B cell (primary cell): Measurements from ENCODE around the gene B4GALNT3. TPM values are rescaled to one million over a fixed set of nuclear protein-coding genes. Genes with fewer than 3 reads are reported as not detected.

Source experiments
- ATAC-seq: fragments of 200-7000 bp; cut with Tn5 transposase; one replicate; pipeline ENCODE4 v1.10.0; 2021; ENCODE audit warnings: low read depth, mild to moderate bottlenecking, moderate number of reproducible peaks, moderate library complexity
- CTCF ChIA-PET: fragments of 350-600 bp; sonication (Branson Sonifier 250); formaldehyde crosslinking; loops from one replicate; lab custom pipeline; 2021; ENCODE audit warnings: antibody characterized with exemption, inconsistent platforms; lab: Charles Lee
- POLR2A ChIA-PET: fragments of 350-600 bp; sonication (Branson Sonifier 250); formaldehyde crosslinking; loops from one replicate; lab custom pipeline; 2021; ENCODE audit warnings: antibody characterized with exemption; lab: Charles Lee
- DNase-seq: peaks from one replicate; pipeline ENCODE4 v3.0.0; 2013
- H2AFZ ChIP-seq: 2 replicates; pipeline ENCODE4 v1.6.1; 2012; ENCODE audit warnings: mild to moderate bottlenecking, low read depth, low read length; ENCODE audit not compliant: insufficient read depth, poor library complexity, severe bottlenecking
- H3K27ac ChIP-seq, 2 donors: 1 replicate in 1 of 2; 2 replicates in 1 of 2; pipeline ENCODE4 v1.5.1; 2012 to 2013; ENCODE audit warnings: low read length in 2 of 2, mild to moderate bottlenecking in 2 of 2, moderate library complexity in 1 of 2
- H3K27me3 ChIP-seq, 4 experiments: fragments of 200-600 bp in 1 of 4; sonication (generic) in 1 of 4; replicated peaks in 1 of 4; 1 replicate in 2 of 4; 2 replicates in 2 of 4; pipeline versions ENCODE4 v1.6.1 to v1.7.0; 2013 to 2016; ENCODE audit warnings: low read length in 3 of 4, mild to moderate bottlenecking in 2 of 4, mixed read lengths in 1 of 4, moderate library complexity in 1 of 4; ENCODE audit not compliant: insufficient read depth in 4 of 4, control insufficient read depth in 3 of 4; ENCODE audit errors: control extremely low read depth in 1 of 4
- H3K36me3 ChIP-seq, 2 experiments: replicated peaks in 1 of 2; 1 replicate in 1 of 2; 2 replicates in 1 of 2; pipeline versions ENCODE4 v1.6.1 to v1.7.1; 2013; ENCODE audit warnings: low read length in 1 of 2; ENCODE audit not compliant: insufficient read depth in 2 of 2, control insufficient read depth in 1 of 2; ENCODE audit errors: control extremely low read depth in 1 of 2, extremely low read depth in 1 of 2
- H3K4me1 ChIP-seq, 2 donors: fragments of 200-600 bp in 1 of 2; sonication (generic) in 1 of 2; 1 replicate in 1 of 2; 2 replicates in 1 of 2; pipeline versions ENCODE4 v1.5.1 to v1.6.1; 2013 to 2017; ENCODE audit warnings: low read length in 2 of 2; ENCODE audit not compliant: control insufficient read depth in 2 of 2, insufficient read depth in 2 of 2
- H3K4me2 ChIP-seq: replicated peaks from 2 replicates; pipeline ENCODE3; 2012; ENCODE audit warnings: mild to moderate bottlenecking, low read depth, low read length; ENCODE audit not compliant: poor library complexity, severe bottlenecking
- H3K4me3 ChIP-seq, 5 experiments: fragments of 200-600 bp in 1 of 5; sonication (generic) in 1 of 5; 1 replicate in 3 of 5; 2 replicates in 2 of 5; pipeline versions ENCODE4 v1.5.1 to v1.7.0; 2011 to 2016; ENCODE audit warnings: low read length in 4 of 5, mild to moderate bottlenecking in 4 of 5, low read depth in 2 of 5, control low read depth in 1 of 5, moderate library complexity in 1 of 5; ENCODE audit not compliant: insufficient read depth in 1 of 5; ENCODE audit errors: control extremely low read depth in 1 of 5, extremely low read depth in 1 of 5
- H3K79me2 ChIP-seq: fragments of 200-600 bp; sonication (generic); one replicate; pipeline ENCODE4 v1.6.0; 2016; ENCODE audit warnings: low read length; ENCODE audit not compliant: control insufficient read depth, insufficient read depth
- H3K9ac ChIP-seq: fragments of 200-600 bp; sonication (generic); 2 replicates; pipeline ENCODE4 v1.6.1; 2017; ENCODE audit warnings: mild to moderate bottlenecking, low read length, moderate library complexity
- H3K9me3 ChIP-seq, 3 donors: one replicate each; pipeline versions ENCODE4 v1.6.1 to v1.7.1; 2013; ENCODE audit warnings: low read length in 2 of 3; ENCODE audit not compliant: control insufficient read depth in 2 of 3, insufficient read depth in 1 of 3; ENCODE audit errors: control extremely low read depth in 1 of 3
- H4K20me1 ChIP-seq: 2 replicates; pipeline ENCODE4 v1.6.0; 2012; ENCODE audit warnings: mild to moderate bottlenecking, low read length; ENCODE audit not compliant: insufficient read depth, control insufficient read depth, poor library complexity, severe bottlenecking
- H3K27ac Mint-ChIP-seq: one replicate; pipeline ENCODE4 v1.8.0; 2021; ENCODE audit warnings: mixed read lengths
- H3K27me3 Mint-ChIP-seq: one replicate; pipeline ENCODE4 v1.8.0; 2021; ENCODE audit warnings: mixed read lengths
- H3K4me1 Mint-ChIP-seq: one replicate; pipeline ENCODE4 v1.8.0; 2021; ENCODE audit warnings: mixed read lengths
- H3K4me3 Mint-ChIP-seq: one replicate; pipeline ENCODE4 v1.8.0; 2021; ENCODE audit warnings: mixed read lengths
- H3K9me3 Mint-ChIP-seq: one replicate; pipeline ENCODE4 v1.8.0; 2022; ENCODE audit warnings: mixed read lengths; ENCODE audit not compliant: insufficient read depth
- EZH2 ChIP-seq: IDR thresholded peaks from 2 replicates; pipeline ENCODE4 v1.6.1; 2012; ENCODE audit warnings: borderline replicate concordance, low read depth, mild to moderate bottlenecking, moderate library complexity, low read length; ENCODE audit not compliant: insufficient read depth, poor library complexity, severe bottlenecking
- WGBS: methylation state at CpG from one replicate; pipeline ENCODE4 v1.1.5; 2013; ENCODE audit warnings: missing lambda C conversion rate; ENCODE audit not compliant: insufficient coverage; 5-methylcytosine and 5-hydroxymethylcytosine counted together
- intact Hi-C: fragments of 100-400 bp; cut with micrococcal nuclease; formaldehyde crosslinking; loops from one replicate; pipeline ENCODE4 v1.10.0; 2022
- polyA plus RNA-seq: library from polyadenylated mRNA; depleted of rRNA; stranded (reverse); fragments of >200 nt; gene quantifications from 2 replicates; pipeline ENCODE4 v1.2.3, GENCODE V29; 2012
- total RNA-seq, 2 donors: library from RNA; stranded (reverse); fragments of 120-200 nt in 1 of 2; gene quantifications; 1 replicate in 1 of 2; 2 replicates in 1 of 2; pipeline versions ENCODE4 v1.2.3 to v1.2.4, GENCODE V29; 2013 to 2022
- TF ChIP-seq, protein P1 (sequence below): fragments of 200-600 bp; IDR thresholded peaks from one replicate; pipeline ENCODE4 v1.8.0; 2022; ENCODE audit warnings: antibody characterized with exemption, mild to moderate bottlenecking

Gene B4GALNT3
- total and polyA plus RNA-seq, 2 donors (not counting 1 experiment from before 2014, with no cell fraction given): 0.25 TPM; not detected in 1

DNA sequence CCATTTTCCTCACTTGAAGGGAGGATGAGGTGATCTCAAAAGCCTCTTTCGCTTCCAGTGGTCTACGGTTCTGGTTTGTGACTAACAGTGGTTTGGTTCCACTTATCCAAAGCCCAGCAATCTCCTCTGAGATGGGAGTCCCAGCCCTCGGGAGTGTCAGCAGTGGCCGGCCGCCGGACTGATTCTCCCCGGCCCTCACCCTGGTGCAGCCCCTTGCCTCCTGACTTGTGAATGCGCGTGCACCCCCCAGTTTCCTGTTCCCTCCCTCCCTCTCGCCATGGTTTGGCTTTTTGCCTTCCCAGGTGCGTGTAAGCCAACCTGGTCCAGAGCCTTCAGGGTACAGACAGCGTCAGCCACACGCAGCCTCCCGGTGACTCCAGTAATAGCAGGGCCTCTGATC, 74.5 kb downstream of the B4GALNT3 start:
- Mint-ChIP-seq H3K4me1 (no peaks in the 10 kb centered on the region), H3K4me3 (no peak overlapping the region), H3K27ac (no peak overlapping the region), H3K9me3 (peaks cover 7% of the 10 kb centered on the region), H3K27me3 (peaks cover 10% of the 10 kb centered on the region)
- no peak for ATAC-seq
- H3K79me2 ChIP-seq: no peaks in the 10 kb centered on the region
- no peaks in the 10 kb centered on the region for H4K20me1 ChIP-seq
- no peak overlapping the region for H3K4me3 ChIP-seq
- H3K9ac ChIP-seq: no peak overlapping the region
- no peaks in the 10 kb centered on the region for H3K36me3 ChIP-seq
- intact Hi-C loops: no loop called here
- H3K4me2 ChIP-seq: no peak overlapping the region
- ChIA-PET CTCF (no interaction called here), POLR2A (no interaction called here)
- TF ChIP-seq, protein P1, sequence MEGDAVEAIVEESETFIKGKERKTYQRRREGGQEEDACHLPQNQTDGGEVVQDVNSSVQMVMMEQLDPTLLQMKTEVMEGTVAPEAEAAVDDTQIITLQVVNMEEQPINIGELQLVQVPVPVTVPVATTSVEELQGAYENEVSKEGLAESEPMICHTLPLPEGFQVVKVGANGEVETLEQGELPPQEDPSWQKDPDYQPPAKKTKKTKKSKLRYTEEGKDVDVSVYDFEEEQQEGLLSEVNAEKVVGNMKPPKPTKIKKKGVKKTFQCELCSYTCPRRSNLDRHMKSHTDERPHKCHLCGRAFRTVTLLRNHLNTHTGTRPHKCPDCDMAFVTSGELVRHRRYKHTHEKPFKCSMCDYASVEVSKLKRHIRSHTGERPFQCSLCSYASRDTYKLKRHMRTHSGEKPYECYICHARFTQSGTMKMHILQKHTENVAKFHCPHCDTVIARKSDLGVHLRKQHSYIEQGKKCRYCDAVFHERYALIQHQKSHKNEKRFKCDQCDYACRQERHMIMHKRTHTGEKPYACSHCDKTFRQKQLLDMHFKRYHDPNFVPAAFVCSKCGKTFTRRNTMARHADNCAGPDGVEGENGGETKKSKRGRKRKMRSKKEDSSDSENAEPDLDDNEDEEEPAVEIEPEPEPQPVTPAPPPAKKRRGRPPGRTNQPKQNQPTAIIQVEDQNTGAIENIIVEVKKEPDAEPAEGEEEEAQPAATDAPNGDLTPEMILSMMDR: no peak
- no peak for TF ChIP-seq EZH2
- WGBS: 87% methylated on average over 14 of the region's 14 CpGs
- no peak overlapping the region for H3K27ac ChIP-seq
- peaks cover 0 to 3% (median 0%) of the 10 kb centered on the region in 4 experiments for H3K27me3 ChIP-seq
- peaks cover 0 to 25% (median 9%) of the 10 kb centered on the region in 3 donors for H3K9me3 ChIP-seq
- DNase-seq: no peak
- H3K4me1 ChIP-seq: no peaks in the 10 kb centered on the region
- H2AFZ ChIP-seq: no peak overlapping the region

DNA sequence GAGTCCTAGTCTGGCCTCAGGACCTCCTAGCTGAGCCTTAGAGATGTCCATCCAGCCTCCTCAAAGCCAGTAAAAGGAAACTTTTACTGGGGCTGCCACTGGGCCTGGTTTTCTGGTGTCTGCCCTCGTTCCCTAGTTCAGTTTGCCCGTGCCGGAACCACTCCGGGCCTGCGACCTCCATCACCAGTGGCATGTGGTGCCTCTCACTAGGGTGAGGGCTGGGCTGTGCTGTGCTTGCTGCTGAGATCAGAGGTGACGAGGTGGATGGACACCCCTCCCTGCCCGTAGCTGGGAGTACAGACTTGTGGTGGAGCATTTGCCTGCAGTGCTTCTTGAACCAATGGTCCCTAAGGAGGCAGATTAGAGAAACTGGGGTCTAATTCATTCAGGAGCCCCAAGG, 75.7 kb downstream of the B4GALNT3 start:
- Mint-ChIP-seq H3K4me1 (no peaks in the 10 kb centered on the region), H3K9me3 (peaks cover 7% of the 10 kb centered on the region), H3K27ac (no peak overlapping the region), H3K27me3 (peaks cover 12% of the 10 kb centered on the region), H3K4me3 (no peak overlapping the region)
- H3K9me3 ChIP-seq: peaks cover 0 to 19% (median 9%) of the 10 kb centered on the region in 3 donors
- peaks cover 0 to 3% (median 0%) of the 10 kb centered on the region in 4 experiments for H3K27me3 ChIP-seq
- H2AFZ ChIP-seq: no peak overlapping the region
- intact Hi-C loops: no loop called here
- ATAC-seq: no peak
- no peaks in the 10 kb centered on the region for H3K36me3 ChIP-seq
- H3K4me1 ChIP-seq: no peaks in the 10 kb centered on the region
- no peak overlapping the region for H3K4me2 ChIP-seq
- WGBS: 82% methylated on average over 5 of the region's 7 CpGs
- CTCF ChIA-PET: no interaction called here
- POLR2A ChIA-PET: no interaction called here
- TF ChIP-seq EZH2: no peak
- TF ChIP-seq, protein P1: no peak
- DNase-seq: no peak
- no peak overlapping the region for H3K4me3 ChIP-seq
- H3K27ac ChIP-seq: no peak overlapping the region
- H3K79me2 ChIP-seq: no peaks in the 10 kb centered on the region
- H3K9ac ChIP-seq: no peak overlapping the region
- no peaks in the 10 kb centered on the region for H4K20me1 ChIP-seq
